CD4-positive, alpha-beta T cell treated with Interleukin-21 for 1 hour (primary cell): Measurements from ENCODE around the gene PURA.

Source experiments
- DNase-seq: peaks from one replicate; pipeline ENCODE4 v3.0.0-alpha.2; 2020

Gene PURA

DNA sequence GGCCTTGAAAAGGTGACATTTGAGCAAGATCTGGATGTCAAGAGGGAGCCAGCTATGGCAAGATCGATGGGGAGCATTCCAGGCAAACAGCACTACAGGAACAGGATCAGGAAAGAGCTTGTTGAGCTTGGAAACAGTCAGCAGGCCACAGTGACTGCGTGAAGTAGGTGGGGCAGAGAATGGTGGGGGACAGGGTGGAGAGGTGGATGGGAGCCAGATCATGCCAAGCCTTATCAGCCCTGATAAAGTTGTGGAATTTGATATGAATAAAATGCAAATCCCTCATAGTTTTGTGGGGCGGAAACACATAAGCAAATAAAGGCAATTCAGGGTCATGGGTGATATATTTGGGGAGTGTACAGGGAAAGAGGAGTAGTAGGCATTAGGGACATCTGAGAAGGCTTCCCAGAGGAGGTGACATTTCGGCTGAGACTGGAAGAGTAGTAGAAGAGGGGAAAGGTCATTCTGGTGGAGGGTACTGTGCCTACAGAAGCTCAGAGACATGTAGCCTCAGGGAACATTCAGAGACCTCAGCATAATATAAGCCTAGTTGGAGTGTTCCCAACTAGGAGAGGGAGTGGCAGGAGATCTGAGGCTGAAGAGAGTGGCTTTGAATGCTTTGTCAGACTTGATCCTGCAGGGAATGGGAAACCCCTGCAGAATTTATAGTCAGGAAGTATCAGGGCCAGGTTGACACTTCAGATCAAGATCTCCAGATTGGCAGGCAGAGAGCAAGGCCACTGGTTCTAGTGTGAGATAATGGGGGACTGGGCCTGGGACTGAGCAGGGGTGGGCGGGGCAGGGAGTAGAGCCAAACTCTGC lies 51.4 kb downstream of the PURA start:
- DNase-seq = no peak

DNA sequence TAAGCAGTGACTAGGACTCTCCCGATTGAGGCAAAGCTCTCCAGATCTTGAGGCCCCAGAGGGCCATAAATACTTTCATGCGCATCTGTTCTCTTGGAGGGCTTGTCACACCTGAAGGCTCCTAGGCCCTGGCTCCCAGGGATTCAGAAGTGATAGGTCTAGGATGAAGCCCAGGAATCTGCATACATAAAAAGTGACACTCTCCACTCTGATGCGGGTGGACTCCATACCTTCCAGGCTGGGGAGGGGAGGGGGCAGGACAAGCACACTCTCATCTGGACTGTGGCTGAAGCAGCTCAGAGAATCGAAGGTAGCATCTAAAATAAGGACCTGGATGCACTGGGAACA lies 52.0 kb downstream of the PURA start:
- no peak for DNase-seq

DNA sequence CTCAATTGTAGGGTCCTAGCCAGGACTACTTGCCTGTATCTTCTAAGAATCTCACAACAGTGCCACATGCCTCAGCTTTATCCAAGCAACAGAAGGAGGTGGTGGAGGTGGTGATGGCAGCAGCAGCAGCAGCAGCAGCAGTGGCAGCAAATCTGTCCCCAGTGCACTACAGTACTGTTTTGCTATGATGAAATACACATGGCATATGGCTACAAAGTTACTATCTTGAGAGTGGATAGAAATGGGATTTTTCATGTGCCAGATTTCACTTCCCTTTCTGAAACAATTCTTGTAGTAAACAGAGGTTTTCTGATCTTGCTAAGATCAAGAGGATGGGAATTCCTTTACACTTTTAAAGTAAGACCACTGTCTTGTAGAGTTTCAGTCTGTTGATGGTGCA lies 53.0 kb downstream of the PURA start:
- DNase-seq = no peak

DNA sequence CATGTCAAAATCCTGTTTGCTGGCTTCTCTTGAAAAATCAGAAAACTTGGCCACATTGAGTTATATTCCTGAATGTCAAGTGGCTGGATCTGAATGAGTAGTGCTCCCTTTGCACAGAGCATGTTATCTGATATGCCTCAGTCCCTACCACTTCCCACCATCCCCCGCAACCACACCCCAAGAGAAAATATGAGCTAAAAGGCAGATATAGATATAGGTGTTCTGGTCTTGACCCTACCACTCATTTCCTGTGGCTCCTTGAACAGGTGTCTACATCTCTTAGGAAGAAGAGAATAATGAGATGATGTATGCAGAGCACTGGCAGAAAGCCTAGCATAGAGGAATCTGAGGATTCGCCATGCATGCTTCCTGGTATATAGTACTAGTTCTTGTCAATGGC lies 54.5 kb downstream of the PURA start:
- no peak for DNase-seq

DNA sequence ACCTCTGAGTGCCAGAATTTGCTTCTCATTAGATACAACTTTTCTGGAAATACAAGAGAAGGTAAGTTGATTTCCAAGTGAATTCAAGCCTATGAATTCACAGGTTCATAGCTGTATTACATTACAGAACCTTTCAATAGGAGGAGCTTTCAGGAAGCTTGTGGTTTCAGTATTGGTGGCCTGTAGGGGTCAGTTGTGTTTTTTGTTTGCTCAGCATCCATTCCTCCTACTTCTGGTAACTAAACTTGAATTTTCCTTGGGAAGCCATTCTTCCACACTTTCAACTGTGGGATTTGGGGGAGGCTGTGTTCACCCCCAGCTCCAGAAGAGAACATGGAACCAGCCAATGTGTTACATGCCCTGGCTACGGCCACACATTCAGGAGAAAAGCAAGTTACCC lies 55.5 kb downstream of the PURA start:
- DNase-seq = no peak

DNA sequence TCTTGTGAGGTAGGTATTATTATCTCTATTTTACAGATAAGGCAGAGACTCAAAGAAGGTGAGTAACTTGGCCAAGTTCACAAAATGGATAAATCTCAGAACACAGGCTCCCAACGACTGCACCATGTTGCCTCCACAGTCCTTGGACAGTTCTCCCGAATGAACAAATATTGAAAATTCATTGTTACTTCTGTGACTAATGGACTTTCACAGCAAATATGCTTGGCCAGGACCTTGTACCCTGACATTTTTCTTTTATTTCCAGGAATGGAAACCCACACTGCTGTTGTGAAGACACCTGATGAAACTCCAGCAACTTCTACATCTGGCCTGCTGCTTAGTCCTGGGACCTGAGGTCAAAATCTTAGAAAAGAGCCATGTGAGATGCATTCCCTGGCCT lies 58.6 kb downstream of the PURA start:
- DNase-seq = no peak

DNA sequence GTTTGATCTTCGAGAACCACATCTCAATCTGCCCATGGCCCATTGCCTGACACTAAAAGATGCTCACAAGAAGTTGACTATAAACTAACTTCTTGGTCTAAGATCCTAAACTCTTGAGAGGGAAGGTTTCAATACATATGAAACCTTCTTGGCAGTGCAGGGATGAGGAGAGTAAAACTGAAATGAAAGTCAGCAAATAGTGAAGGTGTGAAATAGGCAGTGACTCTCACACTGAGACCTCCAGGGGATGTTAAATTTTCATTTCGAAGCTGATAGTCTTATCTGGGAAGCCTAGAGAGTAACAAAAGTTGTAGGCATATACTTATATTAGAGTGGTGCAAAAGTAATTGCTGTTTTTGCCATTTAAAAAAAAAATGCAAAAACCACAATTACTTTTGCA lies 60.1 kb downstream of the PURA start:
- no peak for DNase-seq

DNA sequence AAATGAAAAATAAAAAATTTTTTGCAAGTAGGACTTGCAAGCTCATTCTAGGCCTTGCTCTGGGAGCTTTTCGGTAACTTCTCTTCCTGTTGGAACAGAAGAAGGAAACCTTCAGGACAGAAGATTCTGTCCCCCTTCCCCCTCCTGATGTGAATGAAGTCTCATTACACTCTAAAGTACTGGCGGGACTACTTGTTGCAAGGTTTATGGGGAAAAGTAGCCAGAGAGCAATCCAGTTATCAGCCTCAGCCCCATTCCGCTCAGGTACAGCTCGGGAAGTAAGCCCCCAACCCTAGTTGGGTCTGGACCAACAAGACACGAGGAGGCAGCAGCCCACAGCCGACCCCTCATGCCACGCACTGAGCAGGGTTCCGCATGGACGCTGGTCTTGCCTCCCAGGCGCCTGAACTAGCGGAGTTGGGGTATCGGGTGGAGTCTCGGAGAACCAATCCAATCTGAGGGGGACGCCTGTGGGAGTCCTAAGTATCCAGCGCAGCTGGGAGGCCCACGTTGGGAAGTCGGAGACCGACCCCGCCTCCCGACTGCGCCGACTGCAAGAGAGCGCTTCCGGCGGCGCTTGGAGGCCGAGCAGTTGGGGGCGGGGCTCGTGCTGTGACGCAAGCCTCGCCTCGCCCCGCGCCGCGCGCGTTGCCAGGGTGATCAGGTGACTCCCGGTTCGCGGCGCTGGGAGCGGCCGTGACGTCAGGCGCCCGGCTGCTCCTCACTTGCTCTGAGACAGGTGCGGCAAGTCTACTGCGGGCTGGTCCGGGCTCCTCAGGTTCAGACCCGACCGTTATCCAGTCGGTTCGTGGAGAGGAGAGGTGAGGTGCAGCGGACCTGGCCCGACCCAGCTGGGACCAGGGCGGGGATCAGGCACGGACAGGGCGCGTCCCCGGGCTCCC lies 60.8 kb downstream of the PURA start, which contains the start of gene CYSTM1:
Gene CYSTM1 (plus strand): TSS at position 724 of the 902 bp plus-strand sequence. CDS start 19,278 bp downstream, outside the sequence.
- DNase-seq = peak; percentile 96
